GM10266 (cell line): Measurements from ENCODE around the gene GPATCH8.

Experiments used
- DNase-seq: peaks from one replicate; pipeline ENCODE4 v3.0.0; 2012; ENCODE audit errors: extremely low spot score
- CTCF ChIP-seq: IDR thresholded peaks from 2 replicates; pipeline ENCODE4 v1.5.1; 2012; ENCODE audit warnings: mild to moderate bottlenecking, low read depth; ENCODE audit not compliant: control insufficient read depth, insufficient read depth; ENCODE audit errors: missing control alignments

GPATCH8 gene

GRCh38 chr17:44361292-44362260 lies 141.6 kb downstream of the GPATCH8 start:
- no peak for DNase-seq

GRCh38 chr17:44360826-44361225 lies 142.4 kb downstream of the GPATCH8 start:
- TF ChIP-seq CTCF: no peak
- no peak for DNase-seq

More at GRCh38 chr17:44361292-44362260, 141.6 kb downstream of the GPATCH8 start:
- no peak for TF ChIP-seq CTCF

GRCh38 chr17:44360144-44360533 lies 143.1 kb downstream of the GPATCH8 start:
- no peak for DNase-seq
- TF ChIP-seq CTCF: no peak

- TF ChIP-seq CTCF: no peak
- DNase-seq: no peak
Observed at GRCh38 chr17:44359458-44360143, 143.6 kb downstream of the GPATCH8 start.

GRCh38 chr17:44359006-44359405 lies 144.2 kb downstream of the GPATCH8 start:
- DNase-seq: no peak
- TF ChIP-seq CTCF: no peak

GRCh38 chr17:44358066-44358465 lies 145.1 kb downstream of the GPATCH8 start:
- no peak for TF ChIP-seq CTCF
- no peak for DNase-seq

GRCh38 chr17:44356241-44356640 lies 147.0 kb downstream of the GPATCH8 start:
- no peak for TF ChIP-seq CTCF
- no peak for DNase-seq
